ENCODE results near the gene CNTLN.
"Not testable (repeated sequence)": the region's sequence is repeated elsewhere in the genome, so short reads cannot be mapped to it uniquely, and the experiment has no call there.

CNTLN gene

GRCh38 chr9:17380126-17380861 is 245.5 kb downstream of the CNTLN start:
- no peak for TF ChIP-seq CTCF (conservative IDR thresholded peaks at IDR 0.05; ENCODE audit: low read depth, low read length)
- no peak for DNase-seq (ENCODE audit: low read depth)
- no peak overlapping the region for H3K4me3 ChIP-seq (ENCODE audit: low read depth, low read length)

GRCh38 chr9:17387565-17387964 is 252.7 kb downstream of the CNTLN start:
- no peak for TF ChIP-seq CTCF (conservative IDR thresholded peaks at IDR 0.05; ENCODE audit: low read depth, low read length)
- no peak for DNase-seq (ENCODE audit: low read depth)
- H3K4me3 ChIP-seq (ENCODE audit: low read depth, low read length): no peak overlapping the region

GRCh38 chr9:17389026-17389425 is 254.2 kb downstream of the CNTLN start:
- H3K4me3 ChIP-seq (ENCODE audit: low read depth, low read length): no peak overlapping the region
- no peak for TF ChIP-seq CTCF (conservative IDR thresholded peaks at IDR 0.05; ENCODE audit: low read depth, low read length)
- no peak for DNase-seq (ENCODE audit: low read depth)

- H3K4me3 ChIP-seq (ENCODE audit: low read depth, low read length): no peak overlapping the region
- TF ChIP-seq CTCF (conservative IDR thresholded peaks at IDR 0.05; ENCODE audit: low read depth, low read length): no peak
Measured at GRCh38 chr9:17394881-17395510, 260.2 kb downstream of the CNTLN start.

DNA sequence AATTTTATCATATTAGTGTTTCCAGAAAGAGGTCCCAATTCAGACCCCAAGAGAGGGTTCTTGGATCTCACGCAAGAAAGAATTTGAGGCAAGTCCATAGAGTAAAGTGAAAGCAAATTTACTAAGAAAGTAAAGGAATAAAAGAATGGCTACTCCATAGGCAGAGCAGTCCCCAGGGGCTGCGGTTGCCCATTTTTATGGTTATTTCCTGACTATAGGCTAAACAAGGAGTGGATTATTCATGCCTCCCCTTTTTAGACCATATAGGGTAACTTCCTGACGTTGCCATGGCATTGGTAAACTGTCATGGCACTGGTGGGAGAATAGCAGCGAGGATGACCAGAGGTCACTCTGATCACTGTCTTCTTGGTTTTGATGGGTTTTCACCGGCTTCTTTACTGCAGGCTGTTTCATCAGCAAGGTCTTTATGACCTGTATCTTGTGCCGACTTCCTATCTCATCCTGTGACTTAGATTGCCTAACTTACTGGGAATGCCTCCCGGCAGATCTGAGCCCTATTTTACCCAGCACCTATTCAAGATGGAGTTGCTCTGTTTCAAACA is 262.4 kb downstream of the CNTLN start:
- not testable (repeated sequence) for DNase-seq (ENCODE audit: low read depth); H3K4me3 ChIP-seq (ENCODE audit: low read depth, low read length)

More at GRCh38 chr9:17394881-17395510, 260.2 kb downstream of the CNTLN start:
- DNase-seq (ENCODE audit: low read depth): no peak

GRCh38 chr9:17398350-17398749 is 263.5 kb downstream of the CNTLN start:
- DNase-seq (ENCODE audit: low read depth): peak; percentile 48
- H3K4me3 ChIP-seq (ENCODE audit: low read depth, low read length): no peak overlapping the region
- no peak for TF ChIP-seq CTCF (conservative IDR thresholded peaks at IDR 0.05; ENCODE audit: low read depth, low read length)

DNA sequence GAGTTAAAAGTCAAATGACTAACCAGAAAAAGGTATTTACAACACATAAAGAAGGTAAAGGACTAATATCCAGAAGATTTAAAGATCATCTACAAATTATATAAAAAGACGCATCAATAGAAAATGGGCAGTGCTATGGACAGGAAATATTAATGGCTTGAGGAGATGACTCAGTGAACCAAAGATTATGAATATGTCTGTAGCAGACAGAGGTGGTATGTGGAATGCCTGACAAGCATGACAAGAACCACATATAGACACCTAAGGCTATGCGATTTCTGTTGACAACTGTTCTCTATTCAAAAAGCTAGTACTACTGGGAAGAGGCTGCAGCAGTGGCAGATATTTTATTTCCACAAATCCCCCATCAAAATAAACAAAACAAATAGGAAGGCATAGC is 267.0 kb downstream of the CNTLN start:
- peak; percentile 11 for DNase-seq (ENCODE audit: low read depth)
- H3K4me3 ChIP-seq (ENCODE audit: low read depth, low read length): no peak overlapping the region
- TF ChIP-seq CTCF (conservative IDR thresholded peaks at IDR 0.05; ENCODE audit: low read depth, low read length): no peak

Data from choroid plexus epithelial cell (primary cell).